ENCODE results near the gene PPP1R16B.

GRCh38 chr20:38926934-38927616 lies 121.6 kb downstream of the PPP1R16B start:
- TF ChIP-seq, protein P1, sequence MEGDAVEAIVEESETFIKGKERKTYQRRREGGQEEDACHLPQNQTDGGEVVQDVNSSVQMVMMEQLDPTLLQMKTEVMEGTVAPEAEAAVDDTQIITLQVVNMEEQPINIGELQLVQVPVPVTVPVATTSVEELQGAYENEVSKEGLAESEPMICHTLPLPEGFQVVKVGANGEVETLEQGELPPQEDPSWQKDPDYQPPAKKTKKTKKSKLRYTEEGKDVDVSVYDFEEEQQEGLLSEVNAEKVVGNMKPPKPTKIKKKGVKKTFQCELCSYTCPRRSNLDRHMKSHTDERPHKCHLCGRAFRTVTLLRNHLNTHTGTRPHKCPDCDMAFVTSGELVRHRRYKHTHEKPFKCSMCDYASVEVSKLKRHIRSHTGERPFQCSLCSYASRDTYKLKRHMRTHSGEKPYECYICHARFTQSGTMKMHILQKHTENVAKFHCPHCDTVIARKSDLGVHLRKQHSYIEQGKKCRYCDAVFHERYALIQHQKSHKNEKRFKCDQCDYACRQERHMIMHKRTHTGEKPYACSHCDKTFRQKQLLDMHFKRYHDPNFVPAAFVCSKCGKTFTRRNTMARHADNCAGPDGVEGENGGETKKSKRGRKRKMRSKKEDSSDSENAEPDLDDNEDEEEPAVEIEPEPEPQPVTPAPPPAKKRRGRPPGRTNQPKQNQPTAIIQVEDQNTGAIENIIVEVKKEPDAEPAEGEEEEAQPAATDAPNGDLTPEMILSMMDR (IDR thresholded peaks at IDR 0.05) = no peak
- TF ChIP-seq POLR2A (IDR thresholded peaks at IDR 0.05) (no peak), POLR2AphosphoS5 (IDR thresholded peaks at IDR 0.05; ENCODE audit: insufficient read depth in 1 of 2, low read depth in 1 of 2) (no peak)

Measured in vagina (tissue), 2 donors.